Adipocyte (in vitro differentiated cells): ENCODE measurements around the gene PPP5C.
"Not testable (repeated sequence)": the region's sequence is repeated elsewhere in the genome, so short reads cannot be mapped to it uniquely, and the experiment has no call there.

Experiments used
- DNase-seq: peaks from one replicate; pipeline ENCODE4 v3.0.0-alpha.2; 2015; ENCODE audit warnings: low read depth
- H3K27me3 ChIP-seq: replicated peaks from 2 replicates; pipeline ENCODE4 v1.7.0; 2013; ENCODE audit warnings: mild to moderate bottlenecking, low read length, moderate library complexity; ENCODE audit not compliant: control insufficient read depth, insufficient read depth
- H3K36me3 ChIP-seq: 2 replicates; pipeline ENCODE4 v1.7.0; 2013; ENCODE audit warnings: low read length, mild to moderate bottlenecking, moderate library complexity; ENCODE audit not compliant: control insufficient read depth, insufficient read depth, severe bottlenecking
- H3K4me1 ChIP-seq: 2 replicates; pipeline ENCODE4 v1.7.0; 2013; ENCODE audit warnings: mild to moderate bottlenecking, low read length, moderate library complexity; ENCODE audit not compliant: control insufficient read depth, insufficient read depth
- H3K4me3 ChIP-seq: 2 replicates; pipeline ENCODE4 v1.7.0; 2013; ENCODE audit warnings: mild to moderate bottlenecking, low read length, moderate library complexity
- H3K9ac ChIP-seq: 2 replicates; pipeline ENCODE4 v1.7.0; 2013; ENCODE audit warnings: mild to moderate bottlenecking, low read length, moderate library complexity
- H3K9me3 ChIP-seq: 2 replicates; pipeline ENCODE4 v1.7.0; 2013; ENCODE audit warnings: mild to moderate bottlenecking, low read length, moderate library complexity; ENCODE audit not compliant: control insufficient read depth

The PPP5C gene

GRCh38 chr19:46413262-46414031 lies 66.6 kb downstream of the PPP5C start, which contains the start of gene CCDC8:
Gene CCDC8 (minus strand): TSS chr19:46413564. CDS start chr19:46412810, 754 bp downstream.
- H3K9ac ChIP-seq, result peak within 1 kb of the TSS; percentile 85
- H3K27me3 ChIP-seq, result peaks cover 9% of the 10 kb centered on the region
- no peaks in the 10 kb centered on the region for H3K9me3 ChIP-seq
- DNase-seq, result peak; percentile 90
- H3K4me3 ChIP-seq, result peak within 1 kb of the TSS; percentile 81
- H3K4me1 ChIP-seq, result peaks cover 20% of the 10 kb centered on the region
- H3K36me3 ChIP-seq, result no peaks in the 10 kb centered on the region

GRCh38 chr19:46414899-46415298 lies 68.0 kb downstream of the PPP5C start:
- not testable (repeated sequence) for H3K9me3 ChIP-seq, DNase-seq, H3K4me3 ChIP-seq, H3K36me3 ChIP-seq, H3K9ac ChIP-seq, H3K27me3 ChIP-seq
- peaks cover 17% of the 10 kb centered on the region for H3K4me1 ChIP-seq

GRCh38 chr19:46415804-46416709 lies 69.2 kb downstream of the PPP5C start:
- Histone ChIP-seq H3K4me3 (peak overlapping the region; percentile 83), H3K9ac (peak overlapping the region; percentile 84), H3K4me1 (peaks cover 15% of the 10 kb centered on the region)
- peak; percentile 96 for DNase-seq
- H3K9me3 ChIP-seq, H3K27me3 ChIP-seq, H3K36me3 ChIP-seq: not testable (repeated sequence)

GRCh38 chr19:46420056-46420455 lies 73.2 kb downstream of the PPP5C start:
- H3K36me3 ChIP-seq, result no peaks in the 10 kb centered on the region
- no peak overlapping the region for H3K9ac ChIP-seq
- peaks cover 4% of the 10 kb centered on the region for H3K4me1 ChIP-seq
- H3K27me3 ChIP-seq, result no peaks in the 10 kb centered on the region
- no peak overlapping the region for H3K4me3 ChIP-seq
- DNase-seq, result no peak
- H3K9me3 ChIP-seq, result no peaks in the 10 kb centered on the region

GRCh38 chr19:46422344-46422743 lies 75.5 kb downstream of the PPP5C start:
- H3K36me3 ChIP-seq, result no peaks in the 10 kb centered on the region
- H3K4me1 ChIP-seq, result peaks cover 6% of the 10 kb centered on the region
- no peak overlapping the region for H3K4me3 ChIP-seq
- H3K27me3 ChIP-seq, result no peaks in the 10 kb centered on the region
- no peak overlapping the region for H3K9ac ChIP-seq
- no peaks in the 10 kb centered on the region for H3K9me3 ChIP-seq
- no peak for DNase-seq

- H3K9ac ChIP-seq, result no peak overlapping the region
- no peaks in the 10 kb centered on the region for H3K36me3 ChIP-seq
- H3K9me3 ChIP-seq, result no peaks in the 10 kb centered on the region
- H3K4me3 ChIP-seq, result no peak overlapping the region
- H3K4me1 ChIP-seq, result peaks cover 6% of the 10 kb centered on the region
- no peaks in the 10 kb centered on the region for H3K27me3 ChIP-seq
- DNase-seq, result no peak
Measured at GRCh38 chr19:46423188-46423587, 76.3 kb downstream of the PPP5C start.

- Histone ChIP-seq H3K9me3 (no peaks in the 10 kb centered on the region), H3K4me1 (peaks cover 10% of the 10 kb centered on the region), H3K4me3 (peak overlapping the region; percentile 86), H3K36me3 (no peaks in the 10 kb centered on the region), H3K9ac (peak overlapping the region; percentile 86), H3K27me3 (peaks cover 9% of the 10 kb centered on the region)
- no peak for DNase-seq
Measured at GRCh38 chr19:46426035-46426505, 79.2 kb downstream of the PPP5C start.

GRCh38 chr19:46426506-46427162 lies 79.7 kb downstream of the PPP5C start:
- no peaks in the 10 kb centered on the region for H3K9me3 ChIP-seq
- no peaks in the 10 kb centered on the region for H3K36me3 ChIP-seq
- H3K27me3 ChIP-seq, result peaks cover 9% of the 10 kb centered on the region
- DNase-seq, result peak; percentile 91
- peak overlapping the region; percentile 86 for H3K4me3 ChIP-seq
- peak overlapping the region; percentile 86 for H3K9ac ChIP-seq
- H3K4me1 ChIP-seq, result peaks cover 10% of the 10 kb centered on the region

GRCh38 chr19:46427518-46428045 lies 80.7 kb downstream of the PPP5C start:
- H3K27me3 ChIP-seq, result peaks cover 9% of the 10 kb centered on the region
- peaks cover 10% of the 10 kb centered on the region for H3K4me1 ChIP-seq
- no peak for DNase-seq
- H3K9me3 ChIP-seq, result no peaks in the 10 kb centered on the region
- no peak overlapping the region for H3K4me3 ChIP-seq
- H3K36me3 ChIP-seq, result no peaks in the 10 kb centered on the region
- H3K9ac ChIP-seq, result no peak overlapping the region

- Histone ChIP-seq H3K4me3 (peak within 1 kb of the TSS; percentile 41), H3K27me3 (peaks cover 9% of the 10 kb centered on the region), H3K36me3 (no peaks in the 10 kb centered on the region), H3K9me3 (no peaks in the 10 kb centered on the region), H3K9ac (no peak within 1 kb of the TSS), H3K4me1 (peaks cover 10% of the 10 kb centered on the region)
- DNase-seq, result peak; percentile 75
Measured at GRCh38 chr19:46428239-46429135, 81.6 kb downstream of the PPP5C start, which contains the start of gene PNMA8C. Gene PNMA8C (minus strand): TSS chr19:46428936. CDS start chr19:46428359, 577 bp downstream.
